Ovary (tissue), 9 donors: ENCODE data around the gene PPP6R1. TPM values are rescaled to one million over a fixed set of nuclear protein-coding genes. Genes with fewer than 3 reads are reported as not detected.
"Not testable (repeated sequence)": the region's sequence is repeated elsewhere in the genome, so short reads cannot be mapped to it uniquely, and the experiment has no call there.

Experiments used
- DNase-seq, 5 donors: peaks; one replicate each; pipeline ENCODE4 v3.0.0-alpha.2; 2019 to 2020
- H3K27ac ChIP-seq, 2 donors: fragments of 200-600 bp; one replicate each; pipeline versions ENCODE4 v1.5.1 to v1.8.0; 2019 to 2022
- H3K27me3 ChIP-seq: fragments of 200-600 bp; one replicate; pipeline ENCODE4 v1.8.0; 2022
- H3K36me3 ChIP-seq: fragments of 200-600 bp; sonication (generic); one replicate; pipeline ENCODE4 v1.5.1; 2019
- H3K4me1 ChIP-seq: one replicate; pipeline ENCODE4 v1.8.1; 2013; ENCODE audit warnings: mild to moderate bottlenecking, moderate library complexity; ENCODE audit not compliant: insufficient read depth
- H3K4me3 ChIP-seq: fragments of 200-600 bp; sonication (generic); one replicate; pipeline ENCODE4 v1.5.1; 2017
- H3K9me3 ChIP-seq, 2 donors: fragments of 200-600 bp in 1 of 2; sonication (generic) in 1 of 2; one replicate each; pipeline versions ENCODE4 v1.5.1 to v1.8.1; 2013 to 2019; ENCODE audit warnings: mild to moderate bottlenecking in 1 of 2, moderate library complexity in 1 of 2
- EP300 ChIP-seq: sonication (generic); formaldehyde crosslinking; IDR thresholded peaks from one replicate; pipeline ENCODE4 v1.6.1; 2017; ENCODE audit warnings: antibody characterized with exemption
- POLR2A ChIP-seq: fragments of 450-650 bp; IDR thresholded peaks from one replicate; pipeline ENCODE4 v1.6.1; 2017; ENCODE audit warnings: antibody characterized with exemption, mild to moderate bottlenecking, moderate library complexity
- WGBS, 3 donors: extraction: QIAGEN DNeasy Blood & Tissue Kit in 1 of 3; methylation state at CpG; one replicate each; pipeline versions ENCODE4 v1.1.5 to v1.1.7; 2013 to 2017; 5-methylcytosine and 5-hydroxymethylcytosine counted together
- intact Hi-C, 4 donors: fragments of 100-400 bp; cut with DNase I; formaldehyde crosslinking; loops; one replicate each; pipeline versions ENCODE4 v1.11.0 to v1.15.1; 2022 to 2023
- polyA plus RNA-seq, 2 donors: library from polyadenylated mRNA; stranded (reverse); fragments of 200-250 nt in 1 of 2; fragments of 350-450 nt in 1 of 2; fragmentation: Illumina TruSeq in 1 of 2; extraction: RNeasy Lipid Tissue Mini Kit (QIAGEN cat#74804) in 1 of 2; gene quantifications; one replicate each; pipeline ENCODE4 v1.2.3, GENCODE V29; 2013 to 2014
- total RNA-seq, 7 donors: library from RNA; depleted of rRNA in 2 of 7; stranded (reverse); fragments of >200 nt in 2 of 7; fragmentation: NEBNext Ultra II Directional in 3 of 7; extraction: Animal tissue kit (Norgen Biotek cat#: 25700) in 3 of 7; gene quantifications; one replicate each; pipeline versions ENCODE4 v1.1.0 to v1.2.4, GENCODE V29; 2016 to 2023
- TF ChIP-seq, protein P1 (sequence below), 3 donors: fragments of 450-650 bp in 2 of 3; fragments of 200-600 bp in 1 of 3; IDR thresholded peaks; one replicate each; pipeline versions ENCODE4 v1.5.1 to v1.8.0; 2016 to 2022; ENCODE audit warnings: antibody characterized with exemption in 3 of 3, mild to moderate bottlenecking in 1 of 3
- donor health status: DM: no; HTN: no; CAD: no; lungs with moderate emphysema.
- donor health status: DM: no; HTN: no; CAD: no.
- donor health status: Bipolar disorder and iron deficiency.
- donor health status: DM: yes; HTN: yes; CAD: no.
- donor health status: DM: no; HTN: no; CAD: no.
- donor health status: DM: yes; HTN: yes; CAD: no.

The PPP6R1 gene
- total and polyA plus RNA-seq, 9 donors = 14.1 to 52.2 (median 42.9) TPM

DNA sequence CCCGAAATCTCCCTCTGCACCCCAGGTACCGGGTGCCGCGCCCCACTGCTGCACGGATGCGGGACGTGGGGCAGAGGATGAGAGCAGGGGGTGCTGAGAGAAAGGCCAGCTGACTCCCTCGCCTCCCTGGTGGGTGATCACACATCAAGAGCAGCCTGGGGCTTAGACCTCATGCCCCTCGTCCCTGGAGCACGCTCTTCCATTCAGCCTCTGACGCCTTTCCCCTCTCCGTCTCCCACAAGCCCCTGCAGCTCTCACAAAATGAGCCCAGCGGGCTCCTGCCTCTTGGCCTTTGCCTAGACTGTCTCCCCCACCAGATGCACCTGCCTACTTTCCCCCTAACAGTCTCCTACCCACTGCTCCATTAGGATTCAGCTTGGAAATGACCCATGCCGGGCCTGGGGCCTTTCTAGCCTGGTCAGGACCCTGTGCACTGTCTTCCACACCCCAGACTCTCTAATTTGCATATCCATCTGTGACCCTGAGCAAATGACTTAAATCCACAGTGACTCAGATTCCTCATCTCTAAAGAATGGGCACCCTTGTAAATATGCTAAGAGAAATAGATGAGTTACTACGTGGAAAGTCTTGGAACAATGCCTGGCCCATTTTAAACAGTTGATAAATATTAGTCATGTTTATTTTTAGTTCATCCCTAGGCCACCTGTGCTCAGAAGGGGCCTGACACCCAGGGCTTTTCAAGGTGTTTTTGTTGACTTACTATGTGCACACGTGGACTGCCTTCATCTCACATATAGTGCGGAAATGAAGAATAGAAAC, 48.9 kb downstream of the PPP6R1 start:
- peaks cover 4% of the 10 kb centered on the region for H3K4me1 ChIP-seq
- intact Hi-C loops = no loop called here
- peaks cover 0 to 4% of the 10 kb centered on the region in 2 donors for H3K9me3 ChIP-seq
- no peak overlapping the region for H3K27ac ChIP-seq
- H3K4me3 ChIP-seq = no peak overlapping the region
- no peak for DNase-seq
- 54 to 66% (median 58%) methylated on average over 17 of the region's 17 CpGs for WGBS, 3 donors
- TF ChIP-seq EP300 (no peak), POLR2A (no peak)
- TF ChIP-seq, protein P1, sequence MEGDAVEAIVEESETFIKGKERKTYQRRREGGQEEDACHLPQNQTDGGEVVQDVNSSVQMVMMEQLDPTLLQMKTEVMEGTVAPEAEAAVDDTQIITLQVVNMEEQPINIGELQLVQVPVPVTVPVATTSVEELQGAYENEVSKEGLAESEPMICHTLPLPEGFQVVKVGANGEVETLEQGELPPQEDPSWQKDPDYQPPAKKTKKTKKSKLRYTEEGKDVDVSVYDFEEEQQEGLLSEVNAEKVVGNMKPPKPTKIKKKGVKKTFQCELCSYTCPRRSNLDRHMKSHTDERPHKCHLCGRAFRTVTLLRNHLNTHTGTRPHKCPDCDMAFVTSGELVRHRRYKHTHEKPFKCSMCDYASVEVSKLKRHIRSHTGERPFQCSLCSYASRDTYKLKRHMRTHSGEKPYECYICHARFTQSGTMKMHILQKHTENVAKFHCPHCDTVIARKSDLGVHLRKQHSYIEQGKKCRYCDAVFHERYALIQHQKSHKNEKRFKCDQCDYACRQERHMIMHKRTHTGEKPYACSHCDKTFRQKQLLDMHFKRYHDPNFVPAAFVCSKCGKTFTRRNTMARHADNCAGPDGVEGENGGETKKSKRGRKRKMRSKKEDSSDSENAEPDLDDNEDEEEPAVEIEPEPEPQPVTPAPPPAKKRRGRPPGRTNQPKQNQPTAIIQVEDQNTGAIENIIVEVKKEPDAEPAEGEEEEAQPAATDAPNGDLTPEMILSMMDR (IDR thresholded peaks at IDR 0.05) = no peak
- no peaks in the 10 kb centered on the region for H3K27me3 ChIP-seq
- H3K36me3 ChIP-seq = no peaks in the 10 kb centered on the region

DNA sequence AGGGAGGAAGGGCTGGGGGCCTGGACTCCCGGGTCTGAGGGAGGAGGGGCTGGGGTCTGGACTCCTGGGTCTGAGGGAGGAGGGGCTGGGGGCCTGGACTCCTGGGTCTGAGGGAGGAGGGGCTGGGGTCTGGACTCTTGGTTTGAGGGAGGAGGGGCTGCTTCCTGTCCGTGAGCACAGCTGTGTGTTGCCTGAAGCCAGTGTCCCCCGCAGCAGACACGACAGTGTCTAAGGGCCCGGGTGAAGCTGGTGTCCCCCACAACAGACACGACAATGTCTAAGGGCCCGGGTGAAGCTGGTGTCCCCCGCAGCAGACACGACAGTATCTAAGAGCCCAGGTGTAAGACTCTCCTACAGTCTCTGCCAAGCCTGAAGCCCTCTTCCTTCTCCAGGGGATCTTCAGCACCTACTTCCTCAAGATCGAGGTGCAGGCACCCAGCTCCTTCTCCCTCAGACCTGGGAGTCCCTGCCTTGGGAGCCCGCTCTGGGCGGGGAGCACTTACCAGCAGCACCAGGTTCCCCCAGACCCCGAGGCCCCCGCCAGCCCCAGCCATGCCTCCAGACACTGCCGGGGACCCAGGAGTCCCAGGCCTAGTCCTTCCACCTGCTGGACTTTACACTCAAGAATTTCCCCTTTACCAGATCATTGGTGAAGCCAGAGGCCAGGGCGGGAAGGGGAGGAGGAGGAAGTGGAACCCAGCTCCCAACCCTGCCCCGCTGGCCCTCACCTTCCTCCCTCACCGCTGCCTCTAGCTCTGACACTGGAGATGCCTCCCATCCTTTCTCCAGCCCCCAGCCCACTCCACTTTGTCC, 49.7 kb downstream of the PPP6R1 start, which contains the start of gene PTPRH:
PTPRH (minus strand) TSS at position 622 of the 813 bp plus-strand sequence; CDS start at position 554, 68 bp downstream.
- Histone ChIP-seq H3K9me3 (peaks cover 0 to 4% of the 10 kb centered on the region in 2 donors), H3K4me3 (no peak within 1 kb of the TSS), H3K36me3 (no peaks in the 10 kb centered on the region), H3K27ac (no peak within 1 kb of the TSS), H3K27me3 (no peaks in the 10 kb centered on the region), H3K4me1 (peaks cover 4% of the 10 kb centered on the region)
- intact Hi-C loops = no loop called here
- WGBS, 3 donors = 39 to 47% (median 40%) methylated on average over 17 of the region's 18 CpGs
- no peak for DNase-seq
- TF ChIP-seq POLR2A (no peak), EP300 (no peak)
- TF ChIP-seq, protein P1 (IDR thresholded peaks at IDR 0.05) = no peak

DNA sequence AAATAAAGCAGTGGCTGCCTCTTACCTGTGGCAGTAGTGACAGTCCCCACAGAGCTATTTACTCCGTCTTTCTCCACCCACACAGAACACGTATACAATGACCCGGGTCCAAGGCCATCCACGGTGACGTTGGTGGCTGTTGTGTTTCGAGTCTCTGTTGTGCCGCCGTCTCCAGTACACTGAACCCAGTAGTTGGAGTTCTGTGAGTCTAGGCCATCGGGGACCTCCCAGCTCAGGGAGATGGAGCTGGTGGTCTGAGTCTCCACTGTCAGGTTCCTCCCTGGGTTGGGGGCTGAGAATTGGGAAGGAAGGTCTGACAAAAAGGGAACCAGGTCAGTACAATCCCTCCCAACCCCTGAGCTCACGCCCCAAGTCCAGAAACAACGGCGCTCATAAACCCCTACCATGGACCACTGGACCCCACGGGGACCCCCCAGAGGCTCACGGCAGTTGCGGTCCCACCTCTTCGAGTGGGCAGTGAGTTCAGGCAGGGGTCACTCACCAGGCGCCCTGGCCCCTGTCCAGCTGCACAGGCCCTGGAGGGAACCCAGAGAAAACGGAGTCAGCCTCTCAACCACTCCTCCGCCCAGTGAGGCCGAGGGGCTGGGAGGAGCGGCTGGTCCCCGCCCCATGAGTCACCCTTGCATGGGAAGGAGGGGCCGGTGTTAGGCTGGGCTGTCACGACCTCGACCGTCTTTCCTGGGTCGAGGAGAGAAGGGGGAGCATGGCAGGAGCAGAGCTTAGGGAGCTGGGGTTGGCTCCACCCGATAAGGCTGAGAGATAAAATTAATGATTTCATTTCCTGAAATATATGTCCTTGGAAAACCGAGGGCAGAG, 51.9 kb downstream of the PPP6R1 start:
- peak; percentile 57 to 82 (median 73) for DNase-seq

DNA sequence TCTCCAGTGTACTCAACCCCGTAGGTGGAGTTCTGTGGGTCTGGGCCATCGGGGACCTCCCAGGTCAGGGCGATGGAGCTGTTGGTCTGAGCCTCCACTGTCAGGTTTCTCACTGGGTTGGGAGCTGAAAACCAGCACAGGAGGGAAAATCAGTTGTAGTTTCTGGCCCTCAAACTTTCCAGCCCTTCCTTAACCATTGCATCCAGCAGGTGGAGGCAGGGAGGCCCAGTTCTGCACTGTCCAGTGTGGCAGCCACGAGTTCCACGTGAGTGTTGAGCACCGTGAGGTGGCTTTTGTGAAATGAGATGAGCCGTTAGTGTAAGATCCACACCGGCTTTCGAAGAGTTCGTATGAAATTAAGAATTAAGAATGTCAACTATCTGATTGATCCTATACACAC, 56.6 kb downstream of the PPP6R1 start:
- H3K4me1 ChIP-seq, intact Hi-C loops, H3K4me3 ChIP-seq, DNase-seq, H3K27me3 ChIP-seq, H3K27ac ChIP-seq, H3K9me3 ChIP-seq, H3K36me3 ChIP-seq: not testable (repeated sequence)
- 62 to 70% (median 67%) methylated on average over 10 of the region's 10 CpGs for WGBS, 3 donors

More for the DNA sequence above, 51.9 kb downstream of the PPP6R1 start:
- H3K9me3 ChIP-seq = no peaks in the 10 kb centered on the region
- peaks cover 4% of the 10 kb centered on the region for H3K4me1 ChIP-seq
- intact Hi-C loops = no loop called here
- no peak overlapping the region for H3K27ac ChIP-seq
- no peak for TF ChIP-seq POLR2A
- TF ChIP-seq, protein P1 (IDR thresholded peaks at IDR 0.05) = no peak
- no peak for TF ChIP-seq EP300
- no peaks in the 10 kb centered on the region for H3K36me3 ChIP-seq
- peak overlapping the region; percentile 26 for H3K4me3 ChIP-seq
- WGBS, 3 donors = 14 to 16% (median 15%) methylated on average over 28 to 29 of the region's 29 CpGs
- no peaks in the 10 kb centered on the region for H3K27me3 ChIP-seq
